ENCODE data around the gene OTUB2. TPM values are rescaled to one million over a fixed set of nuclear protein-coding genes. Genes with fewer than 3 reads are reported as not detected.

OTUB2 gene
- total RNA-seq, 2 experiments from 2014 or later: 0.28 to 0.84 TPM

- TF ChIP-seq EZH2phosphoT487 (IDR thresholded peaks at IDR 0.05; ENCODE audit: borderline replicate concordance, low read depth, low read length) (no peak), CTCF (conservative IDR thresholded peaks at IDR 0.05; ENCODE audit: low read length) (no peak)
- Histone ChIP-seq H3K79me2 (ENCODE audit: insufficient read depth, low read depth, low read length) (peaks cover 86% of the 10 kb centered on the region), H2AFZ (ENCODE audit: low read length) (no peak overlapping the region), H3K27ac (ENCODE audit: low read depth, low read length, poor library complexity, severe bottlenecking) (no peak overlapping the region), H3K9me2 (ENCODE audit: insufficient read depth, low read length) (no peaks in the 10 kb centered on the region), H3K9me3 (ENCODE audit: low read length) (peaks cover 26% of the 10 kb centered on the region), H3K4me2 (ENCODE audit: low read length) (0 out of 2 replicates have a peak overlapping the region, but pooled peaks have one; percentile 3), H4K20me1 (ENCODE audit: insufficient read depth, low read length) (peaks cover 9% of the 10 kb centered on the region; the same call in 1 of the 2 replicates), H3K4me1 (ENCODE audit: insufficient read depth, low read length, poor library complexity, severe bottlenecking) (peaks cover 29% of the 10 kb centered on the region), H3K4me3 (ENCODE audit: low read depth, low read length, poor library complexity, severe bottlenecking) (no peak overlapping the region), H3K36me3 (ENCODE audit: insufficient read depth, low read length) (peaks cover 63% of the 10 kb centered on the region)
- intact Hi-C loops (cut with micrococcal nuclease; ENCODE audit: unreplicated experiment): no loop called here
- DNase-seq (ENCODE audit: low spot score): no peak
- BruUV-seq (replicated peaks): no TSS peak
- ChIA-PET POLR2A (no interaction called here), CTCF (ENCODE audit: unreplicated experiment) (no interaction called here)
These were observed 48.9 kb downstream of the OTUB2 start for GRCh38 chr14:94075008-94075407.

- no peak for TF ChIP-seq EZH2phosphoT487 (IDR thresholded peaks at IDR 0.05; ENCODE audit: borderline replicate concordance, low read depth, low read length)
- no peak for TF ChIP-seq CTCF (conservative IDR thresholded peaks at IDR 0.05; ENCODE audit: low read length)
- Histone ChIP-seq H3K27ac (ENCODE audit: low read depth, low read length, poor library complexity, severe bottlenecking) (no peak overlapping the region), H4K20me1 (ENCODE audit: insufficient read depth, low read length) (peaks cover 12% of the 10 kb centered on the region; the same call in 1 of the 2 replicates), H3K4me2 (ENCODE audit: low read length) (peak overlapping the region; percentile 79), H3K9me2 (ENCODE audit: insufficient read depth, low read length) (no peaks in the 10 kb centered on the region), H3K9me3 (ENCODE audit: low read length) (peaks cover 23% of the 10 kb centered on the region), H2AFZ (ENCODE audit: low read length) (no peak overlapping the region), H3K36me3 (ENCODE audit: insufficient read depth, low read length) (peaks cover 60% of the 10 kb centered on the region), H3K4me1 (ENCODE audit: insufficient read depth, low read length, poor library complexity, severe bottlenecking) (peaks cover 38% of the 10 kb centered on the region), H3K4me3 (ENCODE audit: low read depth, low read length, poor library complexity, severe bottlenecking) (peak overlapping the region; percentile 5), H3K79me2 (ENCODE audit: insufficient read depth, low read depth, low read length) (peaks cover 95% of the 10 kb centered on the region)
- intact Hi-C loops (cut with micrococcal nuclease; ENCODE audit: unreplicated experiment): no loop called here
- BruUV-seq (replicated peaks): no TSS peak
- no peak for DNase-seq (ENCODE audit: low spot score)
- ChIA-PET CTCF (ENCODE audit: unreplicated experiment) (no interaction called here), POLR2A (no interaction called here)
These were observed 51.1 kb downstream of the OTUB2 start for GRCh38 chr14:94077111-94077821.

GRCh38 chr14:94077823-94078222 lies 51.7 kb downstream of the OTUB2 start:
- Histone ChIP-seq H3K4me2 (ENCODE audit: low read length) (peak overlapping the region; percentile 79), H2AFZ (ENCODE audit: low read length) (no peak overlapping the region), H3K9me3 (ENCODE audit: low read length) (peaks cover 23% of the 10 kb centered on the region), H3K4me1 (ENCODE audit: insufficient read depth, low read length, poor library complexity, severe bottlenecking) (peaks cover 38% of the 10 kb centered on the region), H3K4me3 (ENCODE audit: low read depth, low read length, poor library complexity, severe bottlenecking) (peak overlapping the region; percentile 33), H3K79me2 (ENCODE audit: insufficient read depth, low read depth, low read length) (peaks cover 89% of the 10 kb centered on the region), H4K20me1 (ENCODE audit: insufficient read depth, low read length) (peaks cover 12% of the 10 kb centered on the region; the same call in 1 of the 2 replicates), H3K36me3 (ENCODE audit: insufficient read depth, low read length) (peaks cover 55% of the 10 kb centered on the region), H3K27ac (ENCODE audit: low read depth, low read length, poor library complexity, severe bottlenecking) (no peak overlapping the region), H3K9me2 (ENCODE audit: insufficient read depth, low read length) (peaks cover 2% of the 10 kb centered on the region; the same call in 1 of the 2 replicates)
- CTCF ChIA-PET (ENCODE audit: unreplicated experiment): no interaction called here
- TF ChIP-seq CTCF (conservative IDR thresholded peaks at IDR 0.05; ENCODE audit: low read length) (no peak), EZH2phosphoT487 (IDR thresholded peaks at IDR 0.05; ENCODE audit: borderline replicate concordance, low read depth, low read length) (no peak)
- no peak for DNase-seq (ENCODE audit: low spot score)
- intact Hi-C loops (cut with micrococcal nuclease; ENCODE audit: unreplicated experiment): no loop called here
- POLR2A ChIA-PET: interaction anchor here (0.9 to 1.5 kb wide), 2 partner anchors 13 to 14 kb away, joined by 3 to 5 read pairs; no protein-coding TSS in a partner anchor
- no TSS peak for BruUV-seq (replicated peaks)
